ENCODE data around the gene ATF5. TPM values are rescaled to one million over a fixed set of nuclear protein-coding genes. Genes with fewer than 3 reads are reported as not detected.

The ATF5 gene, protein sequence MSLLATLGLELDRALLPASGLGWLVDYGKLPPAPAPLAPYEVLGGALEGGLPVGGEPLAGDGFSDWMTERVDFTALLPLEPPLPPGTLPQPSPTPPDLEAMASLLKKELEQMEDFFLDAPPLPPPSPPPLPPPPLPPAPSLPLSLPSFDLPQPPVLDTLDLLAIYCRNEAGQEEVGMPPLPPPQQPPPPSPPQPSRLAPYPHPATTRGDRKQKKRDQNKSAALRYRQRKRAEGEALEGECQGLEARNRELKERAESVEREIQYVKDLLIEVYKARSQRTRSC
- total RNA-seq, result 10 to 100 TPM in 3 of 5 experiments, 1 to 10 TPM in 2; 5.9 to 16.1 (median 14.9) TPM
- polyA plus RNA-seq, result 1 to 10 TPM; 1.6 to 1.9 TPM
- 33.5 reads per million, percentile 62 among the genes with 10 or more reads in this experiment for total RNA-seq

DNA sequence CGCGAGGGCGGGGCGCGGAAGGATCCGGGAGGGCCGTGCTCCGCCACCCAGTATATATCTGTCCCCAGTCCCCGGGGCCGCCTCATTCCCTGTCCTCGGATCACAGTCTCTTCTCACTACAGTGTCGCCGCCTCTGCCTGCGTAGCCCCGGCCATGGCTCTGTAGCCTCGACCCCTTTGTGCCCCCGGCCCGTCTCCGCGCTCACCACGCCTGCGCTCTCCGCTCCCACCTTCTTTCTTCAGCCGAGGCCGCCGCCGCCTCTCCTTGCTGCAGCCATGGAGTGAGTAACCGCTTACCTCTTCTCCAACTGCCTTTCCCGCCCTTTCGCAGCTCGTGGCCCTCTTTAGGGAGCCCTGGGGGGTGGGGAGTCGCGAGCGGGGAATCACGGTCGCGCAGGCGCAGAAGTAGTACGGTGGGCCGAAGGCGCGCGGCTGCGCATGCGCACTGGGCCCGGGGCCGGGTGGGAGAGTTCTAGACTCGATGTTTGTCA, at the start of gene ATF5, which contains the start of gene NUP62:
Gene ATF5, plus strand, starts transcription at position 85 of the 490 bp plus-strand sequence. CDS start 1,646 bp downstream, outside the sequence.
Gene NUP62, minus strand, starts transcription at position 384 of the 490 bp plus-strand sequence. CDS start 19,697 bp downstream, outside the sequence.
- H3K4me3 Mint-ChIP-seq, result peak within 1 kb of the TSS; percentile 95 to 100 (median 97)
- CTCF ChIA-PET, result interaction anchor here (0.9 to 2.1 kb wide), 3 partner anchors 13 to 55 kb away, joined by 3 to 6 read pairs (median 3); no protein-coding TSS in a partner anchor
- peaks cover 0 to 57% (median 11%) of the 10 kb centered on the region in 5 donors for H3K36me3 Mint-ChIP-seq
- H3K27me3 ChIP-seq (ENCODE audit: control insufficient read depth in 2 of 2, insufficient read depth in 2 of 2, low read length in 2 of 2), result no peaks in the 10 kb centered on the region
- H3K9me3 ChIP-seq (ENCODE audit: control insufficient read depth in 2 of 3, low read length in 3 of 3), result no peaks in the 10 kb centered on the region
- peak within 1 kb of the TSS; percentile 96 to 99 (median 97) for H3K27ac Mint-ChIP-seq
- peaks cover 0 to 23% (median 4%) of the 10 kb centered on the region in 3 experiments for H3K36me3 ChIP-seq (ENCODE audit: control insufficient read depth in 2 of 3, insufficient read depth in 3 of 3, low read length in 3 of 3)
- peak within 1 kb of the TSS; percentile 99 for H3K27ac ChIP-seq (ENCODE audit: low read depth, low read length)
- POLR2A ChIA-PET, result interaction anchor here (0.6 to 3.7 kb wide), 19 partner anchors 8 to 876 kb away, joined by 3 to 30 read pairs (median 3); partner anchors contain the start of genes AKT1S1, IL4I1, RRAS and TBC1D17
- intact Hi-C loops (cut with micrococcal nuclease), result loop anchor here (1.0 to 5.0 kb wide), 12 partner anchors 32 to 875 kb away; partner anchors contain the start of genes AKT1S1 (in 2 of the 2), TBC1D17 (in 2 of the 2), VRK3 (in 2 of the 2) and FUZ (in 1 of the 2)
- ATAC-seq, result peak; percentile 63
- H3K4me1 Mint-ChIP-seq, result peaks cover 46 to 79% (median 72%) of the 10 kb centered on the region in 7 donors
- H3K4me1 ChIP-seq (ENCODE audit: control insufficient read depth in 2 of 2, insufficient read depth in 2 of 2, low read length in 2 of 2), result peaks cover 34 to 35% of the 10 kb centered on the region in 2 donors
- H3K27me3 Mint-ChIP-seq, result peaks cover 0 to 3% (median 0%) of the 10 kb centered on the region in 5 donors
- H3K4me3 ChIP-seq (ENCODE audit: low read length), result peak within 1 kb of the TSS; percentile 100
- DNase-seq, result peak; percentile 88 to 98 (median 94)
- peaks cover 0 to 16% (median 3%) of the 10 kb centered on the region in 11 donors for H3K9me3 Mint-ChIP-seq

DNA sequence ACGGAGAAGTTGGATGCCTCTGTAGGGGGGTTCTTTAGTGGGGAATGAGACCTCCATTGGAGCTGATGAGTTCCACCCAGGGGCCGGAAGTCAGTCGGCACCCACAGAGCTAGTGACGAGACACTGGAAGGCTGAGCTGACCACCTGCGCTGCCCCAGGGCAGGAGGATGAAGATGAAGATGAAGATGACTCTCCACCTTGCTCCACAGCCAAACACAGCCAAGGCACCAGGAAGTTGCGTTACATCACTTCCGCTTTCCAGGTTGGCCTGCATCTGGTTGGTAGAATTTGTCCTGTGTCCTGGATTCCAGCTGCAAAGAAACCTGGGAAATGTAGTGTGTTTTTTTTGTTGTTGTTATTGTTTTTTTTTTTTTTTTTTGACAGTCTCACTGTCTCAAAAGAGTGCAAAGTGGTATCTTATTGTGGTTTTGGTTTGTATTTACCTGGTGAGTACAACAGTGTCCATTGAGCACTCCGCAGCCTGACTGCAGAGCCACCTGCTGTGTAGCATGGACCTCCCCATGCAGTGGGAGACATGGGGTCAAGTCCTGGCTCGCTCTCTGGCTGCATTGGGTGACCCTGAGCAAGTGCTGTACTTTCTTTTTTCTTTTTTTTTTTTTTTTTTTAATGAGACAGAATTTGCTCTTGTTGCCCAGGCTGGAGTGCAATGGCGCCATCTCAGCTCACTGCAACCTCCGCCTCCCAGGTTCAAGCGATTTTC, 49.6 kb upstream of the ATF5 start:
- intact Hi-C loops (cut with micrococcal nuclease), result loop anchor here (5.0 to 10.0 kb wide), 5 partner anchors 287 to 1257 kb away; partner anchors contain the start of genes DBP (in 1 of the 2) and PRR12 (in 1 of the 2)
- Mint-ChIP-seq H3K4me1 (peaks cover 24 to 34% (median 28%) of the 10 kb centered on the region in 7 donors), H3K4me3 (peak overlapping the region in 2 of 10 donors; percentile 5 to 32), H3K36me3 (peaks cover 0 to 22% (median 9%) of the 10 kb centered on the region in 5 donors), H3K27me3 (no peaks in the 10 kb centered on the region), H3K27ac (peak overlapping the region in 2 of 9 donors; percentile 8 to 39), H3K9me3 (peaks cover 0 to 1% (median 0%) of the 10 kb centered on the region in 11 donors)
- Histone ChIP-seq H3K27ac (ENCODE audit: low read depth, low read length) (peak overlapping the region; percentile 15), H3K4me3 (ENCODE audit: low read length) (no peak overlapping the region), H3K27me3 (ENCODE audit: control insufficient read depth in 2 of 2, insufficient read depth in 2 of 2, low read length in 2 of 2) (no peaks in the 10 kb centered on the region), H3K36me3 (ENCODE audit: control insufficient read depth in 2 of 3, insufficient read depth in 3 of 3, low read length in 3 of 3) (peaks cover 6 to 58% (median 33%) of the 10 kb centered on the region in 3 experiments), H3K4me1 (ENCODE audit: control insufficient read depth in 2 of 2, insufficient read depth in 2 of 2, low read length in 2 of 2) (peaks cover 11 to 20% of the 10 kb centered on the region in 2 donors), H3K9me3 (ENCODE audit: control insufficient read depth in 2 of 3, low read length in 3 of 3) (no peaks in the 10 kb centered on the region)
- CTCF ChIA-PET, result interaction anchor here (0.6 to 0.7 kb wide), 2 partner anchors 94 to 1250 kb away, joined by 3 to 4 read pairs; no protein-coding TSS in a partner anchor
- ATAC-seq (no peak), DNase-seq (no peak)
- POLR2A ChIA-PET, result interaction anchor here (0.6 to 0.8 kb wide), 2 partner anchors 29 to 65 kb away, joined by 3 read pairs; partner anchors contain the start of gene PTOV1

DNA sequence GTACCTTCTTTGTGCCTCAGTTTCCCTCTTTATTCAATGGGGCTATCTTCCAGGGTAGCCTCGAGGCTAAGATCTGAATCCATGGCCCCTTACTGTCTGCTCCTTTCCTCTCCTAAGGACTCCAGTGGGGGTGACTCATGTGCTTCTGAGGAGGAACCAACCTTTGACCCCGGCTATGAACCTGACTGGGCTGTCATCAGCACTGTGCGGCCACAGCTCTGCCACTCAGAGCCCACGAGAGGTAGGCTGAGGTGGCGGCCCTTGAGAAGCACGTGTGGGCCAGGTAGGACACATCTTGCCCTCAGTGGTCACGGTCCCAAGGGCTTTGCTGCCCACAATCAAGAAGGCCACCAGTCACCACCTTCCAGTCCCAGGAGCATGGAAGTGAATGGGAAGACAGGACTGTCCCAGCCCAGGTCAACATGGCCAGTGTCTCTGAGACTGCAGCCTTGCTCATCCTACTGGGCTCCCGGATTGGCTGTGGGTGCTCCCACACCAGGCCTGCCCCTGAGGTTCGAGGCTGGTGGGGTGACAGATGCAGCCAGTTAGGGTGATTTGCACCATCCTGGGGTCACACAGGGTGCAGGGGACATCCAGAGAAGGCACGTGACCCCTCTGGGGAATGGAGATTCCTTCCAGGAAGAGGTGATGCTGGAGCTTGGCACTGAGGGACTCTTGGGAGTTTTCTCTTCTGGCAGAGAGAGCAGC, 48.7 kb upstream of the ATF5 start:
- peaks cover 6 to 64% (median 33%) of the 10 kb centered on the region in 3 experiments for H3K36me3 ChIP-seq (ENCODE audit: control insufficient read depth in 2 of 3, insufficient read depth in 3 of 3, low read length in 3 of 3)
- ChIA-PET POLR2A (no interaction called here), CTCF (interaction anchor here (0.7 kb wide), 1 partner anchor 1249 kb away, joined by 4 read pairs; no protein-coding TSS in a partner anchor)
- H3K4me1 ChIP-seq (ENCODE audit: control insufficient read depth in 2 of 2, insufficient read depth in 2 of 2, low read length in 2 of 2), result peaks cover 11 to 20% of the 10 kb centered on the region in 2 donors
- Mint-ChIP-seq H3K4me3 (peak overlapping the region in 2 of 10 donors; percentile 5 to 16), H3K4me1 (peaks cover 21 to 24% (median 23%) of the 10 kb centered on the region in 7 donors), H3K9me3 (peaks cover 0 to 1% (median 0%) of the 10 kb centered on the region in 11 donors), H3K27me3 (no peaks in the 10 kb centered on the region), H3K36me3 (peaks cover 0 to 25% (median 14%) of the 10 kb centered on the region in 5 donors), H3K27ac (peak overlapping the region in 3 of 9 donors; percentile 25 to 82 (median 61))
- H3K9me3 ChIP-seq (ENCODE audit: control insufficient read depth in 2 of 3, low read length in 3 of 3), result no peaks in the 10 kb centered on the region
- H3K27ac ChIP-seq (ENCODE audit: low read depth, low read length), result no peak overlapping the region
- H3K27me3 ChIP-seq (ENCODE audit: control insufficient read depth in 2 of 2, insufficient read depth in 2 of 2, low read length in 2 of 2), result no peaks in the 10 kb centered on the region
- ATAC-seq (no peak), DNase-seq (no peak)
- no peak overlapping the region for H3K4me3 ChIP-seq (ENCODE audit: low read length)
- intact Hi-C loops (cut with micrococcal nuclease), result no loop called here

DNA sequence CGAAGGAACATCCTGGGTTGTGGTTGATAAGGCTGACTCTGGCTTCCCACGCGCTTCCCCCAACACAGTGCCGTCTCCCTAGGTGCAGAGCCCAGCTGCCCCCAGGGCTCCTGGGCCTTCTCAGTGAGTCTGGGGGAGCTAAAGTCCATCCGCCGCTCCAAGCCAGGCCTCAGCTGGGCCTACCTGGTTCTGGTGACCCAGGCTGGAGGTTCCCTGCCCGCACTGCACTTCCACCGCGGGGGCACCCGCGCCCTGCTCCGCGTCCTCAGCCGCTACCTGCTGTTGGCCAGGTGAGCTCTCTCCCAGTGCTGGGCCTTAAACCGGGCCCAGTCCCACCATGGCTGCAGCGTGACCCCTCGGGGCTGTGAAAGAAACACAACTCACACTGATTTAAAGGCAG, 47.8 kb upstream of the ATF5 start:
- Mint-ChIP-seq H3K27me3 (no peaks in the 10 kb centered on the region), H3K4me3 (no peak overlapping the region), H3K4me1 (peaks cover 15 to 17% (median 16%) of the 10 kb centered on the region in 7 donors), H3K9me3 (no peaks in the 10 kb centered on the region), H3K27ac (peak overlapping the region in 1 of 9 donors; percentile 25), H3K36me3 (peaks cover 0 to 27% (median 14%) of the 10 kb centered on the region in 5 donors)
- CTCF ChIA-PET, result no interaction called here
- no peaks in the 10 kb centered on the region for H3K9me3 ChIP-seq (ENCODE audit: control insufficient read depth in 2 of 3, low read length in 3 of 3)
- intact Hi-C loops (cut with micrococcal nuclease), result no loop called here
- no peak overlapping the region for H3K27ac ChIP-seq (ENCODE audit: low read depth, low read length)
- no peak overlapping the region for H3K4me3 ChIP-seq (ENCODE audit: low read length)
- DNase-seq (no peak), ATAC-seq (no peak)
- POLR2A ChIA-PET, result no interaction called here
- H3K27me3 ChIP-seq (ENCODE audit: control insufficient read depth in 2 of 2, insufficient read depth in 2 of 2, low read length in 2 of 2), result no peaks in the 10 kb centered on the region
- H3K36me3 ChIP-seq (ENCODE audit: control insufficient read depth in 2 of 3, insufficient read depth in 3 of 3, low read length in 3 of 3), result peaks cover 6 to 66% (median 33%) of the 10 kb centered on the region in 3 experiments
- H3K4me1 ChIP-seq (ENCODE audit: control insufficient read depth in 2 of 2, insufficient read depth in 2 of 2, low read length in 2 of 2), result peaks cover 11 to 14% of the 10 kb centered on the region in 2 donors

DNA sequence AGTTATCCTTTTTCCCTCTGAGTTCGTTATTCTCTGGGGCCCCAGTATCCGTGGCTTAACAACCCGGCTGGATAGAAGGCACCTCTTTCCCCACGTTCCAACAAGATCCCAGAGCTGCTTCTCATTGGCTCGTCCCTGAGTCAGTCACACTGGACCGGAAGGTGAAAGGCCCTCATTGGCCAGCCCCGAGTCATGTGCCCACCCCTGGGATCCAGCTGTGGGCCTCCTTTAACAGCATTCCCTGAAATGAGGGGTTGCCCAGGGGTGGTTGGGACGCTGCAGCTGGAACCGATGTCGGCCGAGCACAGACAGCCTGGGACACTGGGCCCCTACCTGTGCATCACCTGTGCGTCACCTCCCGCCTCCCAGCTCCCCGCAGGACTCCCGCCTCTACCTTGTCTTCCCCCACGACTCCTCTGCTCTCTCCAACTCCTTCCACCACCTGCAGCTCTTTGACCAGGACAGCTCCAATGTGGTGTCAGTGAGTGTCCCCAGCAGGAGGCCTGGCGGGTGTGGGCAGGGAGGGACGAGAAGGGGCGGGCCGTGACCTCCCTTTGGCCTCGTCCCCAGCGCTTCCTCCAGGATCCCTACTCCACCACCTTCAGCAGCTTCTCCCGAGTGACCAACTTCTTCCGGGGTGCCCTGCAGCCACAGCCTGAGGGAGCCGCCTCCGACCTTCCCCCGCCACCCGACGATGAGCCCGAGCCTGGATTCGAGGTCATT, 47.2 kb upstream of the ATF5 start:
- CTCF ChIA-PET, result no interaction called here
- peaks cover 11 to 14% of the 10 kb centered on the region in 2 donors for H3K4me1 ChIP-seq (ENCODE audit: control insufficient read depth in 2 of 2, insufficient read depth in 2 of 2, low read length in 2 of 2)
- Mint-ChIP-seq H3K27me3 (no peaks in the 10 kb centered on the region), H3K27ac (no peak overlapping the region), H3K36me3 (peaks cover 0 to 27% (median 14%) of the 10 kb centered on the region in 5 donors), H3K4me3 (no peak overlapping the region), H3K9me3 (no peaks in the 10 kb centered on the region), H3K4me1 (peaks cover 15 to 17% (median 16%) of the 10 kb centered on the region in 7 donors)
- DNase-seq, result no peak
- intact Hi-C loops (cut with micrococcal nuclease), result no loop called here
- POLR2A ChIA-PET, result no interaction called here
- peaks cover 6 to 63% (median 33%) of the 10 kb centered on the region in 3 experiments for H3K36me3 ChIP-seq (ENCODE audit: control insufficient read depth in 2 of 3, insufficient read depth in 3 of 3, low read length in 3 of 3)
- no peak overlapping the region for H3K27ac ChIP-seq (ENCODE audit: low read depth, low read length)
- no peaks in the 10 kb centered on the region for H3K9me3 ChIP-seq (ENCODE audit: control insufficient read depth in 2 of 3, low read length in 3 of 3)
- no peak for ATAC-seq
- H3K27me3 ChIP-seq (ENCODE audit: control insufficient read depth in 2 of 2, insufficient read depth in 2 of 2, low read length in 2 of 2), result no peaks in the 10 kb centered on the region
- H3K4me3 ChIP-seq (ENCODE audit: low read length), result no peak overlapping the region

Data from naive thymus-derived CD4-positive, alpha-beta T cell (primary cell).